ENCODE data around the gene AUTS2.

Gene AUTS2

DNA sequence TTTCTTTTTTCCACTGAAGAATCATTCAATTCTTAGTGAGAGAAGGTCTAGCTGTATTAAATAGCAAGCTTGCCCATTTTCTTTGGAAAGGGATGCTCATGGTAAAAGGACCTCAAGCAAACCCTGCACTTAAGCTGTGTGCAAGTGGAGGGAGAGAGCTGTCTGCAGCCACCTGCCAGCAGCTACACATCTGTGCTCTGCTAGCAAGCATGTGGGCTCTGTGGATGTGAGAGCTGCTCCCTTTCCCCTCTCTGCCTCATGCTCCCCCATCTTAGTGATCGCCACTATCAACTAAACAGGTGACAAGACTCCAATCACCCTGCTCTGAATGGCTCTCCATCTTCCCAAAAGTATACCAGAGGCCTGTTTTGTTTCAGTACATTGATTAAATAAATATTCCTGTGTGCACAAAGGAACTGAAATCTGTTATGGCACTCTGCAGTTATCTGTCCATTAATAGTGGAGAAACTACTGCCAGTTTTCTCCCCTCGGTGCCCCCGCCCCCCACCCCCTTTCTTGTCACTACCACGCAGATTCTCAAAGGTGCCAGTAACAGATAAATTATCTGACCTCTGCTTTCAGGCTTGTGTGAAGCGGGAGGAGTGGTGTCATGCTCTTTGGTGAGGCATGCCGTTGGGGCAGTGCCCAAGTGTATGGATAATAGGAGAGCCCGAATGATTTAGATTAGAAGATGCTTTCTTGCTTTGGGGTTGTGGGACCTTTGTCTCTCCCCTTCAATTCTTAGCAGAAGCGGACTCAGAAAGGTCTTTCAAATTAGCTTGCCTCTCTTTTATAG, 26.4 kb downstream of the AUTS2 start:
- H3K4me3 ChIP-seq (ENCODE audit: low read length) = no peak overlapping the region
- no peak for TF ChIP-seq ZNF274 (IDR thresholded peaks at IDR 0.05; ENCODE audit: low read depth, low read length)

DNA sequence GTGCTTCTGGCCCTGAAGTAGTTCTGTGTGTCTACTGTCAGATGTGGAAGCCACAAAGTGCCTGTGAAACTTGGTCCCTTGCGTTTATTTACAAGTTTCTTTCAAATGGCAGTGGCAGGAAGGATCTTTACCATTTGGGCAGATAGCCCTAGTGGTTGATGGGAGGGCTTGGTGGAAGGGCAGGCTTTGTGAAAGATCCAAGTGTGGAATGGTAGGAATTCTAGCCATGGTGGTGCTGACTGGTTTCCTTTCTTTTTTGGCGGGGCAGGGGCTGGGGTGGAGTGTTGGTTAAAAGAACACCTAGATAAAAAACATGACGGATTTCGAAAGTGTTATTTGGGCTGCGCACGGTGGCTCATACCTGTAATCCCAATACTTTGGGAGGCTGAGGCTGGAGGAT, 27.0 kb downstream of the AUTS2 start:
- H3K4me3 ChIP-seq (ENCODE audit: low read length) = no peak overlapping the region

DNA sequence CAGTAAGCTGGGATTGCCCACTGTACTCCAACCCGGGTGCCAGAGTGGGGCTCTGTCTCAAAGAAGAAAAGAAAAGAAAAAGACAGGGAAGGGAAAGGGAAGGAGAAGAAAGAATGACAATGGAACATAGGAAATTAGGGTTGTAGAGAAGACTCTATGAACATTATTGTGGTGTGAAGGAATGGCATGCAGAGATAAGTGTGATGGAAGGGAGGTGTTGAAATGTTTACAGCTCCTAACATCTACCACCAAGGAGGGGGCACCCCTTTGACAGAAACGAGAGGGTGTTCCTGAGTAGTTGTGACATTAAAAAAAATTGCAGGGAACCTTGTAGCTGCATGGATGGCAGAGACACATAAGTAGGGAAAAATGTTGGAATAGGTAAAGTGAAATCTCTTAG, 27.5 kb downstream of the AUTS2 start:
- TF ChIP-seq ZNF274 (IDR thresholded peaks at IDR 0.05; ENCODE audit: low read depth, low read length) = no peak
- H3K4me3 ChIP-seq (ENCODE audit: low read length) = no peak overlapping the region

More for the DNA sequence above, 27.0 kb downstream of the AUTS2 start:
- no peak for TF ChIP-seq ZNF274 (IDR thresholded peaks at IDR 0.05; ENCODE audit: low read depth, low read length)

DNA sequence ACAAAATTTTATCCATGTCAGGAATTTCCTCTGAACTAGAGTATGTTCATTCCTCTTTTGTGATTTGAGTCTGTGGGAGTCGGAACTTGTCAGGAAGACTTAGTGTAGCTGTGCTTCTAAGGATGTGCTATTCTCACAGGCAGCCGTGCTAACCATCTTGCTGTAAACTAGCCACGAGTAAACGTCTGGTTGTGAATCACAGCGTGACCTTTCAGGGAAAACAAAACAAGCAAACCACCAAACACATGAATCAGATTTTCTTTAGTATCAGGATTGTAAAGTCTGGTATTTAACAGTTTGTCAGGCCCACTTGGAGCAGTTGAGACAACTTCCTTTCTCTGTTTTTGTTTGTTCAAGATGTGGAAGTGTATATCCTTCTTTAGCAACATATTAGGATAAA, 32.0 kb downstream of the AUTS2 start:
- H3K4me3 ChIP-seq (ENCODE audit: low read length) = no peak overlapping the region
- TF ChIP-seq ZNF274 (IDR thresholded peaks at IDR 0.05; ENCODE audit: low read depth, low read length) = no peak

DNA sequence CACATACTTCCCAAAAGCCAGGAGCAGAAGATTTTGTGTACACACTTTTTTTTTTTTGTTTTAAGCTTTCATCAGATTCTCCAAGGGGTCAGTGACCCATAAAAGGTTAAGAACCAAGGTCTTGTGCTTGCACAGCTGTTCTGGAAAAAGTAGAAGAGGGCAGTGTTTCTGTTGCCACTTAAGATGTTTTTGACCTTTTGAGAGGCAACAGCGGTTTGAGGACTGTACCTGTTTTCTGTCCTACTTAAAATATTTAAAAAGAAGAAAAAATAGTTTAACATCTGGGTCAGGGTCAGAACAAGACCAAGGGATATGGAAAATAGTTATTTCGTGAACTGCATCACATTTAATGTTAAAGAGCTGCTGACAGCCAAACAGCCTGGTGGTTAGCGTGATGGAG, 32.9 kb downstream of the AUTS2 start:
- no peak overlapping the region for H3K4me3 ChIP-seq (ENCODE audit: low read length)
- no peak for TF ChIP-seq ZNF274 (IDR thresholded peaks at IDR 0.05; ENCODE audit: low read depth, low read length)

DNA sequence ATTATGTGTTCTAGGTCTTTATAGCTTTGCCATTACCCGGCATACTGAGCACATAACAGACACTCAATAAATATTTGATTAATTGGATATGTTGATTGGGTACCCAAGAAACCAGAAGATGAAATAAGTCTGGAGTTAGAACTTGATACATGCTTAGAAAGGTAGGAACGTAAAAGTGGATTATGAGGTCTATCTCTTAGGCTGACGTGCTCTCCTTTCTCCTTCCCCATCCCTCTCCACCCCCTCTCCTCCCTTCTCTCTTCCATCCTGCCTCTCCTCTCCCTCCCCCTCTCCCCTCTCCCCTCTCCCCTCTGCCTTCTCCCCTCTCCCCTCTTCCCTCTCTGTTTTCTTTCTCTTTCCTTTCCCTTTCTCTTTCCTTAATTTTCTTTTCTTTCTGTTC, 34.0 kb downstream of the AUTS2 start:
- no peak overlapping the region for H3K4me3 ChIP-seq (ENCODE audit: low read length)
- TF ChIP-seq ZNF274 (IDR thresholded peaks at IDR 0.05; ENCODE audit: low read depth, low read length) = no peak

DNA sequence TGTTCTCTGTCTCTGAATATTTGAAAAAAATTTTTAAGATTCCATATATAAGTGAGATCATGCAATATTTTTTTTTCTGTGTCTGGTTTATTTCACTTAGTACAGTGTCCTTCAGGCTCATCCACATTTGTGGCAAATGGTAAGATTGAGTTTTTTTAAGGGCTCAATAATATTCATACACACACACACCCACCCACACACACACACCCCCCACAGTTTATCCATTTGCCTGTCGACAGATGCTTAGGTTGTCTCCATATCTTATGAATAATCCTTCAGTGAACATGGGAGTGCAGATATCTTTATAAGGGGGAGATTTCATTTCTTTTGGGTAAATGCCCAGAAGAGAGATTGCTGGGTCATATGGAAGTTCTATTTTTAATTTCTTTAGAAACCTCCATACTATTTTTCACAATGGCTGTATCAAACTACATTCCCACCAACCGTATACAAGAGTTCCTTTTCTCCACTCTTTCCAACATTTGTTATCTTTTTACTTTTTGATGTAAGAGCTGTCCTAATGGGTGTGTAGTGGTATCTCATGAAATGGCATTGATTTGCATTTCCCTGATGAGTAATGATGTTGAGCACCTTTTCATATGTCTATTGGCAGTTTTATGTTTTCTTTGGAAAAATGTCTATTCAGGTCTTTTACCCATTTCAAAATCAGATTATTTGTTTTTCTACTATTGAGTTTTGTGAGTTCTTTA, 35.0 kb downstream of the AUTS2 start:
- no peak for TF ChIP-seq ZNF274 (IDR thresholded peaks at IDR 0.05; ENCODE audit: low read depth, low read length)
- no peak overlapping the region for H3K4me3 ChIP-seq (ENCODE audit: low read length)

DNA sequence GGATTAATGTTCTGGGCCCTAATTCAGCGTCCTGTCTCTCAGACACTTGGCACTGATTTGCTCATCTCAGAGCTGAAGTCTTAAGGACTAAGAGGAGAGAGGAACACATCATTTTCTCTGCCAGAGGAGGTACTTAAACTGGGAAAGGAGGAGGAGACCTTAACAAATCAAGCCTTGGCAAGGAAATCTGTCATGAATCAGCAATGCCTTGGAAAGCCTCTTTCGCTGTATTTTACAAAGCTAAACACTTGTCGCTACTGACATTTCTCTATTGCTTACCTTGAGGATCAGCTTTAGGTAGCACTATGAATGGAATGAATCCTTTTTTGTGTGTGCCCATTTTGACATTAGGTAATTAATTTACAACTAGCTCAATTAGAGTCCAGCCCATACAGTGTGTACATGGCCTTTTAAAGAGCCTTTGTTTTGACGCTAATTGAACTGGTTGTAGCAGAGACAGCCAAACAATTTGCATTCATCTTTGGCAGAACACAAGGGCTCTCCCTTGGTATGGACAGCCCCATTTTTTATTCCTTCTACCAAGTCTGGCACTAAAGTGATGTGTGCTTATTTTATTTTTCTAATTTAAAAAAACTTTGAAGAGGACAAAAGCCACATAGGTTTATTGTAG, 37.4 kb downstream of the AUTS2 start:
- TF ChIP-seq ZNF274 (IDR thresholded peaks at IDR 0.05; ENCODE audit: low read depth, low read length) = no peak
- no peak overlapping the region for H3K4me3 ChIP-seq (ENCODE audit: low read length)

- TF ChIP-seq ZNF274 (IDR thresholded peaks at IDR 0.05; ENCODE audit: low read depth, low read length) = no peak
- no peak overlapping the region for H3K4me3 ChIP-seq (ENCODE audit: low read length)
These were observed 40.4 kb downstream of the AUTS2 start for GRCh38 chr7:69638674-69639073.

- no peak overlapping the region for H3K4me3 ChIP-seq (ENCODE audit: low read length)
- TF ChIP-seq ZNF274 (IDR thresholded peaks at IDR 0.05; ENCODE audit: low read depth, low read length) = no peak
These were observed 41.9 kb downstream of the AUTS2 start for GRCh38 chr7:69640216-69640615.

DNA sequence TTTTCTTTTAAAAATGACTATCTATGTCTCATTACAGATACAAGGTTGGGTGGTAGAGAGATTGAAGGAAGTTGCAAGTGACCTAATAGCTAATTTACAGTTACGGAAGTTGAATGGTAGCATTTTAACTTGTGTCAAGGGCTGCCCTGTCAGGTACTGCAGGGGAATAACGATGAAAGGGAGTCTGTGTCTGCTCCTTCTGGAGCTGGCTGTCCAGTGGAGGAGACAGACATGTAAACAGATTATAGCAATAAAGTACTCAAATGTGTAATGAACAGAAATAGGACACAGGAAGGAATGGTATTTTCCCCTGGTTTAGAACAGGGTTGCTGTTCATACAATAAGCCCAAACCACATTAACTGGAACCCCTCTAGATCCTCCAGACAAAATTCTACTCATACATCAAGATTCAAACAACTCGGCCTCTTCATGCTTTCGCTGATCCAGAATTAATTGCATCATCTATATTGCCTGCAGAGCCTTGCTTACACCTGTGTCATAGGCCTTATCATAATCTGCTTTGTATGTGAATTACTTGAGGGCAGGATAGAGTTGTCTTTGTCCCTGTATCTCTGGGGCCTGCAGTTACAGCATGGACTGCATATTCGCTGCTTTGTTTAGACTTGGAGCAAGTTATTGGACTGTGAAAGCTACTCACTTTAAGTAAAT, 42.8 kb downstream of the AUTS2 start:
- H3K4me3 ChIP-seq (ENCODE audit: low read length) = no peak overlapping the region
- TF ChIP-seq ZNF274 (IDR thresholded peaks at IDR 0.05; ENCODE audit: low read depth, low read length) = no peak

DNA sequence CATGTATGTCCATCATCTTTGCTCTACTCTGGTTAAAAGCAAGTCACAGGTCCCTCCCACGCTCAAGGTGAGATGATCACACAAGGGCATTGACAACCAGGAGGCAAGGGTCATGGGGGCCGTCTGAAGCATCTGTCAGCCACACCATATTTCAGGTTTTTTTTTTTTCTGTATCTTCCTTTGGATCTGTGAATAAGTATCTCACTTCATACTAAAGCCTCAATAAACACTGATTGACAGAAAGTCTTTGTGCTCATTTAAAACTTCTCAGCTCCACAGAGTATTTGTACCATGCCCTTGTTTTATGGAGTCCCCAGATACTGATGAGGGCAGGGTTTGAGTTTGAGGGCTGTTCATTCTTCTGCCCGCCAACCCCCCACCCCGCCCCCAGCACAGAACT, 45.0 kb downstream of the AUTS2 start:
- TF ChIP-seq ZNF274 (IDR thresholded peaks at IDR 0.05; ENCODE audit: low read depth, low read length) = no peak
- no peak overlapping the region for H3K4me3 ChIP-seq (ENCODE audit: low read length)

- no peak overlapping the region for H3K4me3 ChIP-seq (ENCODE audit: low read length)
These were observed 45.6 kb downstream of the AUTS2 start for GRCh38 chr7:69643708-69644445.

GRCh38 chr7:69645683-69646082, 47.4 kb downstream of the AUTS2 start:
- no peak for TF ChIP-seq ZNF274 (IDR thresholded peaks at IDR 0.05; ENCODE audit: low read depth, low read length)
- no peak overlapping the region for H3K4me3 ChIP-seq (ENCODE audit: low read length)

More at GRCh38 chr7:69643708-69644445, 45.6 kb downstream of the AUTS2 start:
- no peak for TF ChIP-seq ZNF274 (IDR thresholded peaks at IDR 0.05; ENCODE audit: low read depth, low read length)

Measured in GM08714 (cell line).